ENCODE measurements around the gene PHRF1.

The PHRF1 gene

DNA sequence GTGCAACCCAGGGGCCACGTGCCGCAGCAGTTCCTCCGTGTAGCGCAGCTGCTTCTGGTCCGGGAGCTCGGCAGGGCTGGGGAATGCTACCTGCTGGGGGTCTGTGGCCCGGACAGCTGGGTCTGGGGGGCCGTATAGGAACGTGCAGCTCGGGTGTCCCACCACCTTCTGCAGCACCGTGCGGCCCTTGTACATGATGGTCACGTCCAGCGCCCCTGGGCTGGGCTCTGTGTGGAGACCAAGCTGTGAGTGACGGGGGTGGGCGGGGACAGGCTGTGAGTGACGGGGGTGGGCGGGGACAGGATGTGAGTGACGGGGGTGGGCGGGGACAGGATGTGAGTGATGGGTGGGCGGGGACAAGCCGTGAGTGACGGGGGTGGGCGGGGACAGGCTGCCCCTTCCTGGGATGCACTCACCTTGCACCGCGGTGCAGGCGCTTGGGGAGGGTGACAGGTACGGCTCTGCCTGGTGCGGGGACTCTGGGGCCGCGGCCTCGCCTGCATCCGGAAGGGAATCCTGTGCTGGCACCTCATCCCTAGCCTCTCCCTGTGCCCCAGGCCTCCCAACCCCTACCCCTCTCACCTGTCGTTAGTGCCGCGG, 37.2 kb downstream of the PHRF1 start:
- in situ Hi-C loops (cut with MboI; ENCODE audit: low sequenced_read_pairs), result no loop called here

DNA sequence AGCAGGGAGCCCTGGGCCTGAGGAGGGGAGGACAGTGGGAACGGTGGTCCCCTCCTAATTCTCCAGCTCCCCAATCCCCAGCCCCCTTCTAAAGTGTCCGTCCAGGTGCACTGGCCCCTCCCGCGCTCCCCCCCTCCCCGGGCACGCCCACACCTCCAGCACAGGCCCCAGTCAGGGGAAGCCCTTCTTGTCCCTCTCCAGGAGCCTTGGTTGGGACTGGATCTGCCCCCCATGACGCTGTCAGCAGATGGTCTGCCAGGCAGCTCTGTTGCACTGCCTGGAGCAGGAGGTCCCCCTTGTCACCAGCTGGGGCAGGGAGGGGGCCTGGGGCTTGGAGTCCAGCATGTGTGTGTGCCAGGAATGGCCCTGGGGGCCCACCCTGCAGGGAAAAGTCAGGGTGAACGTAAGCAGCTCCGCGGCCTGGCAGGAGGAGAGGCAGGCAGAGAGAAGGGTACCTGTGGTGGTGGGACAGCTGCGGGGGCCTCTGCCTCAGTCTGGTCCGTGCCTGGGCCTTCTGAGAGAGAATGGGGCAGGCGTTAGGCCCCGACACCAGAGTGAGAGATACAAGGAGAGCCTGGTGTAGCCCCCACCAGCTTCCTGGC, 37.9 kb downstream of the PHRF1 start:
- in situ Hi-C loops (cut with MboI; ENCODE audit: low sequenced_read_pairs), result no loop called here

GRCh38 chr11:614623-615503, 38.6 kb downstream of the PHRF1 start:
- in situ Hi-C loops (cut with MboI; ENCODE audit: low sequenced_read_pairs), result no loop called here

DNA sequence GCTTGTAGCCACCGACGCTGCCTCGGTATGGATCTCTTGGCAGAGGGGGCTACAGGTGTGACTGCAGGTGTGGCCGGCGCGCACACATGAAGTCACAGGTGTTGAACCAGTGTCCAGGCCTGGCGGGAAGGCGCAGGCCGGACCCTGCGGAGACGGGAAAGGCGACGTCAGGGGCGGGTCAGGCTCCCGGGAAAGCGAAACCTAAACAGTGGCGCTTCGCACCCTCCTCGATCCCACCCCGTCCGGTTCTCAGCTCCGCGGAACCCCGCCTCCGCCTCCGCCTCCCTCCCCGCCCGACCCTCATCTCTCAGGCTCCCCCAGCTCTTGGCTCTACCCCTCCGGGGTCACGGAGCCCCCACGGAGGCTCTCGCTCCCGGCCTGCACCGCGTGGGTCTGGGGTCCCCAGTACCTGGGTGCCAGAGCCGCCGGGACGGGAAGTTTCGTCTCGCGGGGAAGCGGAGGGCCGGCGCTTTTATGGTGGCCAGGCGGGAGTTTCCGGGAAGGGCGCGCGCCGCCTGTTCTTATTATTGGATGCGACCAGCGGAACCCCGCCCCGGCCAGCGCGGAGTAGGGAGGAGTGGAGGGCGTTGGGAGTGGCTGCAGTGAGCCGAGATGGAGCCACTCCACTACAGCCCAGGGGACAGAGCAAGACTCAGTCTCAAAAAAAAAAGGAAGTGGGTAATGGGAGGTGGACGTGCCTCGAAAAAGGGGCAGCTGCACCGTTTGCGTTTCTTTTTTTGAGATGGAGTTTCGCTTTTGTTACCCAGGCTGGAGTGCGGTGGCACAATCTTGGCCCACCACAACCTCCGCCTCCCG, 39.4 kb downstream of the PHRF1 start, which contains the start of gene IRF7:
TSS of gene IRF7 (minus strand) at position 447 of the 816 bp plus-strand sequence. CDS start 586 bp downstream, outside the sequence.
- in situ Hi-C loops (cut with MboI; ENCODE audit: low sequenced_read_pairs), result no loop called here

GRCh38 chr11:616320-617198, 40.3 kb downstream of the PHRF1 start:
- in situ Hi-C loops (cut with MboI; ENCODE audit: low sequenced_read_pairs), result no loop called here

- in situ Hi-C loops (cut with MboI; ENCODE audit: low sequenced_read_pairs), result no loop called here
These were observed 41.1 kb downstream of the PHRF1 start for GRCh38 chr11:617199-617911.

DNA sequence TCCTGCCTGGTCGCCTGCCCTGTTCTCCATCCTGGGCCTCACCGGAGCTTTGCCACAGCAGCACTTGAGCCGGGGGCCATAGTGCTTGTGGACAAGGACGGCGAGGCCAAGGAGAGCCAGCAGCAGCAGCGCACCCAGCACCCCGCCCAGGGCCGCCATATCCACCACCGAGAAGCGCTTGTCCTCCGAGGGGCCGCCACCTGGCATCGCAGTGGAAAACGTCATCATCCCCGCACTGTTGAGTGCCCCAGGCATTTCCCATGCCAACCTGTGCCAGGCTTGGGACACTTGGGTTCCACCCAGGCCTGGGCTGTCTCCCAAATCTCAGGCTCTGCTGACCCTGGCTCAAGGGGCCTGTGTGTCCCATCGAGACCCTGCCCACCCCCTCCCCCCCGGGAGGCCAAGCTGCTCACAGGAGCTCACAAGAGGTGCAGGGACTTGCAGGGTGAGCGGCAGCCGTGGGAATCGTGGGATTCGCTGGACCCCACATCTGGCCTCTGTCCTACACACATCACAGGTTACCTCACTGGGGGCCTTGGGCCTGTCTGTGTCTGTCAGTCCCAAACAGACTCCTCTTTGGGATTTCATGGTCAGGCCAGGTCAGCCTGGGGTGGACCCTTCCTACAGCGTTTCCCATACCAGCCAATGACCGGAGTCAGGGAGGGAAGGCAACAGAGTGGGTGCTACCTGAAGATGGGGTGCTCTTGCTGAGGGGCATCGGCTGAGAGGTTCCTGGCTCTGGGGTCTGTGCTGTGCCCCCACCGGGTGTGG, 41.8 kb downstream of the PHRF1 start:
- in situ Hi-C loops (cut with MboI; ENCODE audit: low sequenced_read_pairs), result no loop called here

DNA sequence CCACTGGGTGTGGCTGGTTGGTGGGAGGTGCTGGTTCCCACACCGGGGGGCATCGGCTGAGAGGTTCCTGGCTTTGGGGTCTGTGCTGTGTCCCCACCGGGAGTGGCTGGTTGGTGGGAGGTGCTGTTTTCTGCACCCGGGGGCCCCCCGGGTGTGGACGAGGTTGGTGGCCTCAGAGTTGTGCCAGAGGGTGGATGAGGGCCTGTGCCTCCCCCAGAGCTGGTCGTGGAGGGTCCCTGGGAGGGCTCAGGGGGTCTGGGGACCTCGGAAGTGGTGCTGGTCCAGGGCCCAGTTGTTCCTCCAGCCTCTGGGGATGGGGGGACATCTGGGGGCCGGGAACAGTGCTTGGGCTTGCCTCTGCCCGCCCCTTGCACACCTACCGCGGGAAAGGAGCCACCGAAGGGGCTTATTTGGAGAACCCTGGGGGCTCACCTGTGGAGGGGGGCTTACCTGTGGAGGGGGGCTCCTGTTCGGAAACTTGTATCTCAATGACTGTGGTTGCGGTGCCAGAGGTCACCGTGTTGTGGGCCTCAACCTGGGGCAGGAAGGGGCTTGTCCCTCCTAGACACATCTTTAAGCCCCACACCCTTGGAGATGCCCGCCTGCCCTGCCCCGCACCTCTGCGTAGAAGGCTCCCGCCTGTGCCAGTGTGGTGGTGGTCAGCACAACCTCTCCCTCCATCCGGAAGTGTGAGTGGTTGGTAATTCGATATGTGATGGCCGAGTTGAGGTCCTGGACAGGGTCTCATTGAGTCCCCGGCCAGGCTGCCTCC, 42.8 kb downstream of the PHRF1 start:
- in situ Hi-C loops (cut with MboI; ENCODE audit: low sequenced_read_pairs), result no loop called here

DNA sequence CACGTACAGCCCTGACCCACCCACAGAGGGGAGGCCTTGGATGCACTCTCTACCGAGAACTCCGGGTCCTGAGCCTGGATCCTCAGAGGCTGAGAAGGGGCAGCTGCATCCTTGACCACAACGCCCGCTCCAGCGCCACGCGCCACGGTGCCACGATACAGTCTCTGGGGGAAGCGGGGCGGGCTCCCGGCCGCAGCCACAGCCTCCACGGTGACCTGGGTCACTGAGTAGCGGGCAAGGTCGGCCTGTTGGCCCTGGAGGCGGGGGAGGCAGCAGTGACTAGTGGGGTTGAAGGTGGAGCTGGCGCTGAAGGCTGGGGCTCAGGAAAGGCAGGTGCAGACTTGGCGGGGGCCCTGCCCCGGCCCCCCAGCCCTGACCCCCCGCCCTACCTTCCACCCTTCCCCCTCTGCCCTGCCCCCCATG, 43.4 kb downstream of the PHRF1 start:
- in situ Hi-C loops (cut with MboI; ENCODE audit: low sequenced_read_pairs), result no loop called here

DNA sequence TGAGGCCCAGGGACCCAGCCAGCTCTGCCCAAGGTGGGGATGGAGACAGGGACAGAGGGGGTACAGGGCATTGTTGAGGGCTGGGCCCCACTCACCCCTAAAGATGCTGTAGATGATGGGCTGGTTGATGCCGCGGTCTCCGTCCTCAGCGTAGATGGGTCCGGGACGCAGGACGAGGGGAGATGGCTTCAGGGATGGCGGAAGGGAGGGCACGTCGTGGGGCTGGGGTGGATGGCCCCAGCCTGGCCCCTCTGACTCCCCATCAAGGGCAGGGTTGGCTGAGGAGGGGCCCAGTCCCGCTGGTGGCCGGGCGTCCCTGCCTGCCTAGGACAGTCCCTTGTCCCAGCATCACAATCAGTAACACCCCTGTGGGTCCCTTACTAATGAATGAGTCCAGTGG, 43.9 kb downstream of the PHRF1 start:
- in situ Hi-C loops (cut with MboI; ENCODE audit: low sequenced_read_pairs), result no loop called here

DNA sequence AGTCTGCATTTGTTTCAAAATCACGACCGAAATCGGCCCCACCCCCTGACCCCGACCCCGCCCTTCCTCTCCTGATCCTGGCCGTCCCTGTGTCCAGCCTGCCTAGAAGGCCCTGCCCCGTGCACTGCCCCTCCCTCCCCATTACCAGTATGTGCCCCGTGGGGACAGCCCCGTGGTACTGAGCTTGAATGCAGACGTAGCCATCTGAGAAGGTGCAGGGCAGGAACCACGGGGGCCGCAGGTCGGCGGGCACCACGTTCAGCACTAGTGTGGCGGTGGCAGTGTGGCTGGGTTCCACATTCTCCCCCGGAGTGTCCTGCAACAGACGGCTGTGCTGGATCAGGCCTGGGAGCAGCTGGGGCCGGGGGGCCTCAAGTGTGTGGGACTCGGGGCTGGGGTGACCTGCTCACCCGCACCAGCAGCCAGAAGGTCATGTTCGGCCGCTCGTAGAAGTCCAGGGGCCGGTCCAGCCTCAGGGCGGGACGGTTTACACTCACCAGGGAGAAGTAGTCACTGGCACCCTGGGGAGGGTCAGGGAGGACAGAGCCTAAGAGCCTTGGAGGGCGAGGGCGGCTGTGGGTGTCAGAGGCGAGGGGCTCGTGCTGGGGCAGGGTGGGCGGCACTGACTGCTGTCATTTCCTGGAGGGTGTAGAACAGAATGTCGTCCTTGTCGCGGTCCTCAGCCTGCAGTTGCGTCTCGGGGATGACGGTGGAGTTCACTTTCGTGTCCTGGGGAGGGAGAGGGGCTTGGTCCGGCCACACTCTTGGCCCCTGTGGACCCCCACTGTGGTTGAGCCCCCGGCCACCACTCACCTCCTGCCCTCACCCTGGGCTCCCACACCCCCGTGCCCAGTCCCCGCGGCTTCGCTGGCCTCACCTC, 44.9 kb downstream of the PHRF1 start:
- in situ Hi-C loops (cut with MboI; ENCODE audit: low sequenced_read_pairs), result no loop called here

DNA sequence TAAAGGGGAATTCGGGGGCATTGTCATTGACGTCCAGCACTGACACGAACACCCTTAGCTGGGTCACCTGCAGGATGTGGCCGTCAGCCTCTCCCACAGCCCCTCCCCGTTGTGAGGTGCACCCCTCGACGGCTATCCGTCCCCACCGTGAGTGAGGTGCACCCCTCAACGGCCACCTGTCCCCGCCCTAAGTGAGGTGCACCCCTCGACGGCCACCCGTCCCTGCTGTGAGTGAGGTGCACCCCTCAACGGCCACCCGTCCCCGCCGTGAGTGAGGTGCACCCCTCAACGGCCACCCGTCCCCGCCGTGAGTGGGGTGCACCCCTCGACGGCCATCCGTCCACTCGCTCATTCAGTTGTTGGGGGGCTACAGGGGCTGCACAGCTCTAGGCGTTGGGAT, 45.6 kb downstream of the PHRF1 start:
- in situ Hi-C loops (cut with MboI; ENCODE audit: low sequenced_read_pairs), result no loop called here

GRCh38 chr11:623349-623869, 47.1 kb downstream of the PHRF1 start:
- in situ Hi-C loops (cut with MboI; ENCODE audit: low sequenced_read_pairs), result no loop called here

DNA sequence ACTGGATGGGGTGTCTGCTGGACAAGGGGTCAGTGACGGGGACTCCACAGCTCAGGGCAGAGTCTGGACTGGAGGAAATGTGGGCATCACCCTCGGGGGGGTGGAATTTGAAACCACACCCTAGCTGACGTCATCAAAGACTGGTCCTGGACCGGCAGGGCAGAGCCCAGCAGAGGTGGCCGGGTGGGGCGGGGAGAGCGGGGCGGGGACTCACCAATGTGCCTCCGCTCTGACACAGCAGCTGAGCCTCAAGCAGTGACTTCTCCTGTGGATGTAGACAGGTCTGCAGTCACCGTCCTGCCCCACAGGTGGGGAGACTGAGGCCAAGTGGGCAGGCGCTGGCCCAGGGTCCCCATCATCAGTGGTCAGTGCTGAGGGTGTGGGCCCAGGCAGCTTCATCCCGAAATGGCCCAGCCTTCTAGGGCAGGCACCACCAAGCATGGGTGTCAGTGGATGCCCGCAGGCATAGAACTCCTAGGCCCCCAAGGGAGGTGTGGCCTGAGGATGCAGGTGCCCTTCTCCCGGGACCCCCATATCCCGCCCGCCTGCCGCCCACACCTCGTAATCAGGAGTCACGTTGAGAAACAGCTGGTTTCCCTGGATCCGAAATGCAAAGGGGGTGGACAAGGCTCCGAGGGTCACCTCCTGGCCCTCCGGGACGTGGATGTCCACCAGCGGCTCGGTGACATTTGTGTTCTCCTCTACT, 47.9 kb downstream of the PHRF1 start:
- in situ Hi-C loops (cut with MboI; ENCODE audit: low sequenced_read_pairs), result no loop called here

GRCh38 chr11:624705-625635, 48.7 kb downstream of the PHRF1 start, which contains the start of gene CDHR5:
Gene CDHR5, minus strand, starts transcription at chr11:624955. Its CDS starts 53 bp downstream, at chr11:624902.
- in situ Hi-C loops (cut with MboI; ENCODE audit: low sequenced_read_pairs), result no loop called here
